IMR-90 (cell line): ENCODE data around the gene PNKD. TPM values are rescaled to one million over a fixed set of nuclear protein-coding genes. Genes with fewer than 3 reads are reported as not detected.

Experiments
- CHD1 ChIP-seq: IDR thresholded peaks from 2 replicates; pipeline ENCODE4 v1.6.1; 2012; ENCODE audit warnings: low read depth, low read length, improper control_type of control experiment
- SMC3 ChIP-seq: fragments of 150-350 bp; IDR thresholded peaks from 2 replicates; pipeline ENCODE4 v1.6.1; 2016; ENCODE audit warnings: low read depth, mild to moderate bottlenecking, antibody characterized with exemption, low read length, moderate library complexity
- microRNA-seq, 2 experiments: library from miRNA; stranded (forward) in 1 of 2; unstranded in 1 of 2; fragments of 10-50 nt in 1 of 2; fragments of <30 nt in 1 of 2; gene quantifications in 1 of 2; microRNA quantifications in 1 of 2; one replicate each; pipeline versions ENCODE3 to v1.1.0; 2013 to 2020; ENCODE audit not compliant: insufficient read depth in 1 of 2, insufficient read length in 1 of 2, unreplicated experiment in 1 of 2
- polyA plus RNA-seq, 3 experiments: library from polyadenylated mRNA; depleted of rRNA; stranded (reverse); fragments of >200 nt; gene quantifications; 2 replicates each; pipeline ENCODE4 v1.2.3, GENCODE V29; 2012; ENCODE audit warnings: low replicate concordance in 1 of 3
- small RNA-seq, 5 experiments: library from RNA; depleted of rRNA; stranded (forward); fragments of <200 nt; gene quantifications; one replicate each; pipeline ENCODE3, GENCODE V24; 2012
- total RNA-seq: library from RNA; depleted of rRNA; stranded (reverse); fragments of >200 nt; gene quantifications from 2 replicates; pipeline ENCODE4 v1.2.3, GENCODE V29; 2012; rRNA removed
- TF ChIP-seq, protein P1 (sequence below): fragments of 150-350 bp; IDR thresholded peaks from 2 replicates; pipeline ENCODE4 v1.6.1; 2016; ENCODE audit warnings: low read depth, mild to moderate bottlenecking, low read length, moderate library complexity, borderline replicate concordance

The PNKD gene
- total and polyA plus RNA-seq, 2 of the 4 experiments (the other 2 are of a cell fraction), result 19.2 to 68.5 TPM

DNA sequence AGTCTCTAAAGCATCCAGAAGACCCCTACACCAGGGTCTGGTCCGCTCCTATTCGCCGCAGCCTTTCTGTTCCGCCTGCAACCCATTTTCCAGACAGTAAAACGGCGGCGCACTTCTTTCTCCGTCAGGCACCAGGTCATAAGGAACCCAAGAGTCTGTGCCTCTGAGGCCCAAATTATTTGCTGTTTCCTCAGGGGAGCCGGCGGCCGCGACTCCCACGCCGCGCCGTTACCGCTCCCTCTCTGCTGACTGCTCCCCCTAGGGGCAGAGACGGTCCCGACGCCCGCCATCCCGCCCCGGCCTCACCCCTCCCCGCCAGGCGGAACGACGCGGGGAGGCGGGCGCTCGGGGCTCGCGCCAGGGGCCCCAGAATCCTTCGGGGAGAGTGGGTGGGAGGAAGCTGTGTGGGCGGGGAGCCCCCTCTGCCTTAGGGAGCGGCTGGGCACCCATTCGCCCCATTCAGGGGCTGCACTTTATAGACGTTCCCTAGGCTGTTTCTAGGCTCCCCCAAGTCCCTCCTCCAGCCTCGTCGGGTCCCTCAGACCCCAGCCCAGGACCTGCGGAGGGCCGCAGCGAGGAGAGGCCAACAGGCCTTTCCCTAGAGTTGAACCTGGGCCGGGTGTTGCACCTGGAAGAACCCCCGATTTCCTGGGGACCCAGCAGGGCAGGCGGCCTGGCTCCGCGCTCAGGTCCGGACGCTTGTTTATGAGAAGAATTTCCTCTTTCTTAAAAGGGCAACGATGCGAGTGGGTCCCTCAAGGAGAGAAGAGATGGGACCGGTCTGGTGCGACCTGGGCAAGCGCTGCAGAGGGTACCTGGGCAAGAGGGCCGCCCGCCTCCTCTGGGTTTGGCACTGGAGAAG is 125.7 kb downstream of the PNKD start (continued):
- TF ChIP-seq, protein P1, sequence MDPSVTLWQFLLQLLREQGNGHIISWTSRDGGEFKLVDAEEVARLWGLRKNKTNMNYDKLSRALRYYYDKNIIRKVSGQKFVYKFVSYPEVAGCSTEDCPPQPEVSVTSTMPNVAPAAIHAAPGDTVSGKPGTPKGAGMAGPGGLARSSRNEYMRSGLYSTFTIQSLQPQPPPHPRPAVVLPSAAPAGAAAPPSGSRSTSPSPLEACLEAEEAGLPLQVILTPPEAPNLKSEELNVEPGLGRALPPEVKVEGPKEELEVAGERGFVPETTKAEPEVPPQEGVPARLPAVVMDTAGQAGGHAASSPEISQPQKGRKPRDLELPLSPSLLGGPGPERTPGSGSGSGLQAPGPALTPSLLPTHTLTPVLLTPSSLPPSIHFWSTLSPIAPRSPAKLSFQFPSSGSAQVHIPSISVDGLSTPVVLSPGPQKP, result no peak
- TF ChIP-seq SMC3 (peak; percentile 80), CHD1 (peak; percentile 58; the same call in 1 of the 2 replicates)

Small RNAs within 50 kb of the gene (microRNA-seq; reads per million reads assigned to microRNA genes)
- 1.5 reads per million for gene MIR6513 (ENCODE audit: unreplicated experiment)
- 0 to 2.2 reads per million in 2 experiments for gene MIR6810 (ENCODE audit: insufficient read depth in 1 of 2, insufficient read length in 1 of 2, unreplicated experiment in 1 of 2)

Small RNAs within 50 kb of the gene (small RNA-seq; reads per million reads assigned to genes)
- 0 reads per million in 5 experiments for gene MIR6810

Other genes starting within 250 kb of the PNKD start
- not detected in 2 replicates for gene RUFY4, start 201.3 kb upstream of the PNKD start, total RNA-seq
- not detected in 2 replicates for gene RUFY4, start 201.3 kb upstream of the PNKD start, polyA plus RNA-seq (2012; rRNA removed)
- gene CXCR2, start 144.5 kb upstream of the PNKD start, total RNA-seq, result not detected in 2 replicates
- not detected in 2 replicates for gene CXCR2, start 144.5 kb upstream of the PNKD start, polyA plus RNA-seq (2012; rRNA removed)
- gene CXCR1, start 103.6 kb upstream of the PNKD start, total RNA-seq, result not detected in 2 replicates
- not detected in 2 replicates for gene CXCR1, start 103.6 kb upstream of the PNKD start, polyA plus RNA-seq (2012; rRNA removed)
- gene ARPC2, start 53.3 kb upstream of the PNKD start, total RNA-seq, result 635 and 696 TPM in 2 replicates
- 544 and 561 TPM in 2 replicates for gene ARPC2, start 53.3 kb upstream of the PNKD start, polyA plus RNA-seq (2012; rRNA removed)
- gene GPBAR1, start 9.5 kb upstream of the PNKD start, total RNA-seq, result under 0.01 TPM in 1 of 2 replicates, not detected in the other
- gene GPBAR1, start 9.5 kb upstream of the PNKD start, polyA plus RNA-seq (2012; rRNA removed), result 0.13 and 0.21 TPM in 2 replicates
- 112 and 118 TPM in 2 replicates for gene AAMP, start 382 bp upstream of the PNKD start, total RNA-seq
- gene AAMP, start 382 bp upstream of the PNKD start, polyA plus RNA-seq (2012; rRNA removed), result 104 and 108 TPM in 2 replicates
- gene TMBIM1, start 22.0 kb downstream of the PNKD start, total RNA-seq, result 78.6 and 102 TPM in 2 replicates
- 81.2 and 84.6 TPM in 2 replicates for gene TMBIM1, start 22.0 kb downstream of the PNKD start, polyA plus RNA-seq (2012; rRNA removed)
- not detected in 2 replicates for gene CATIP, start 86.3 kb downstream of the PNKD start, total RNA-seq
- not detected in 2 replicates for gene CATIP, start 86.3 kb downstream of the PNKD start, polyA plus RNA-seq (2012; rRNA removed)
- under 0.01 TPM in 2 replicates for gene SLC11A1, start 111.8 kb downstream of the PNKD start, total RNA-seq
- gene SLC11A1, start 111.8 kb downstream of the PNKD start, polyA plus RNA-seq (2012; rRNA removed), result 0.03 and 0.07 TPM in 2 replicates
- 17.5 and 19.7 TPM in 2 replicates for gene CTDSP1, start 129.3 kb downstream of the PNKD start, total RNA-seq
- gene CTDSP1, start 129.3 kb downstream of the PNKD start, polyA plus RNA-seq (2012; rRNA removed), result 64.3 and 68.2 TPM in 2 replicates
- not detected in 2 replicates for gene VIL1, start 148.6 kb downstream of the PNKD start, total RNA-seq
- not detected in 2 replicates for gene VIL1, start 148.6 kb downstream of the PNKD start, polyA plus RNA-seq (2012; rRNA removed)